Astrocyte of the spinal cord (primary cell): Measurements from ENCODE around the gene C4orf50.

ENCODE experiments used
- DNase-seq: peaks from one replicate; pipeline ENCODE4 v3.0.0; 2011; ENCODE audit warnings: low read depth, low spot score
- H3K4me3 ChIP-seq: 2 replicates; pipeline ENCODE4 v1.5.1; 2011; ENCODE audit warnings: low read depth, mild to moderate bottlenecking, low read length, moderate library complexity
- CTCF ChIP-seq: IDR thresholded peaks from 2 replicates; pipeline ENCODE4 v1.5.1; 2012; ENCODE audit warnings: low read depth, mild to moderate bottlenecking, low read length, inconsistent platforms
- in situ Hi-C: cut with HindIII; loops from 2 replicates; pipeline ENCODE4 v1.10.0; 2017; ENCODE audit warnings: low sequenced_read_pairs

Gene C4orf50

GRCh38 chr4:6052679-6053078 lies 34.4 kb upstream of the C4orf50 start:
- no peak for TF ChIP-seq CTCF
- no peak for DNase-seq
- in situ Hi-C loops: no loop called here
- no peak overlapping the region for H3K4me3 ChIP-seq

- no peak for DNase-seq
- H3K4me3 ChIP-seq: no peak overlapping the region
- in situ Hi-C loops: no loop called here
- no peak for TF ChIP-seq CTCF
Measured at GRCh38 chr4:6050551-6050950, 32.3 kb upstream of the C4orf50 start.

- in situ Hi-C loops: no loop called here
- DNase-seq: no peak
- TF ChIP-seq CTCF: no peak
- H3K4me3 ChIP-seq: no peak overlapping the region
Measured at GRCh38 chr4:6049985-6050384, 31.8 kb upstream of the C4orf50 start.

- H3K4me3 ChIP-seq: no peak overlapping the region
- TF ChIP-seq CTCF: no peak
- no peak for DNase-seq
- in situ Hi-C loops: no loop called here
Measured at GRCh38 chr4:6049278-6049677, 31.0 kb upstream of the C4orf50 start.

- in situ Hi-C loops: no loop called here
- no peak overlapping the region for H3K4me3 ChIP-seq
- DNase-seq: no peak
- TF ChIP-seq CTCF: no peak
Measured at GRCh38 chr4:6048537-6048936, 30.3 kb upstream of the C4orf50 start.

GRCh38 chr4:6047130-6047673 lies 29.0 kb upstream of the C4orf50 start:
- DNase-seq: no peak
- no peak for TF ChIP-seq CTCF
- no peak overlapping the region for H3K4me3 ChIP-seq
- in situ Hi-C loops: no loop called here

GRCh38 chr4:6046526-6047129 lies 28.4 kb upstream of the C4orf50 start:
- in situ Hi-C loops: no loop called here
- no peak for DNase-seq
- no peak overlapping the region for H3K4me3 ChIP-seq
- TF ChIP-seq CTCF: no peak
